A549 (cell line): Measurements from ENCODE around the gene ZNF747. TPM values are rescaled to one million over a fixed set of nuclear protein-coding genes. Genes with fewer than 3 reads are reported as not detected.
"Not testable (repeated sequence)": the region's sequence is repeated elsewhere in the genome, so short reads cannot be mapped to it uniquely, and the experiment has no call there.

ENCODE experiments used
- ATAC-seq, 2 experiments: fragments of 200-7000 bp in 1 of 2; fragments of >200 bp in 1 of 2; cut with Nextera tagmentation in 1 of 2; cut with Tn5 transposase in 1 of 2; 3 replicates each; pipeline versions ENCODE4 v1.8.0 to v1.9.1; 2018 to 2020; ENCODE audit warnings: mild to moderate bottlenecking in 1 of 2, moderate library complexity in 1 of 2
- CTCF ChIA-PET: fragments of 300-600 bp; sonication (Branson Sonifier 250); formaldehyde crosslinking; extraction: SDS; loops from one replicate; lab custom pipeline; 2021; ENCODE audit warnings: antibody characterized with exemption, inconsistent platforms; lab: Yijun Ruan, JAX
- POLR2A ChIA-PET: fragments of 350-600 bp; formaldehyde crosslinking; extraction: SDS; loops from one replicate; lab custom pipeline; 2021; ENCODE audit warnings: antibody characterized with exemption, inconsistent platforms; lab: Yijun Ruan, JAX
- DNase-seq, 2 experiments: peaks; one replicate each; pipeline versions ENCODE4 v3.0.0 to v3.0.0-alpha.2; 2011 to 2016; ENCODE audit warnings: low read depth in 1 of 2, low spot score in 1 of 2
- FAIRE-seq: peaks from 2 replicates; lab custom pipeline; 2011; peaks lifted over from hg19 to GRCh38; lab: Jason Lieb, UNC
- H3K27ac ChIP-seq, 2 experiments: fragments of >200 bp; sonication (Bioruptor Twin); formaldehyde crosslinking; 3 replicates each; pipeline ENCODE4 v1.5.1; 2016 to 2017
- H3K4me1 ChIP-seq: fragments of >200 bp; sonication (Bioruptor Twin); formaldehyde crosslinking; 3 replicates; pipeline ENCODE4 v1.6.1; 2016
- H3K4me2 ChIP-seq: fragments of >200 bp; sonication (Bioruptor Twin); formaldehyde crosslinking; 3 replicates; pipeline ENCODE4 v1.6.1; 2016
- H3K4me3 ChIP-seq: fragments of >200 bp; sonication (Bioruptor Twin); formaldehyde crosslinking; 3 replicates; pipeline ENCODE4 v1.5.1; 2016
- H3K9me3 ChIP-seq: fragments of >200 bp; sonication (Bioruptor Twin); formaldehyde crosslinking; 3 replicates; pipeline ENCODE4 v1.6.1; 2016
- EHF ChIP-seq: fragments of 250-450 bp; sonication (Bioruptor Pico); IDR thresholded peaks from 2 replicates; pipeline ENCODE4 v1.5.0; 2020; ENCODE audit warnings: mild to moderate bottlenecking
- EP300 ChIP-seq, 2 experiments: fragments of >200 bp; sonication (Bioruptor Twin); formaldehyde crosslinking; IDR thresholded peaks; 2 replicates in 1 of 2; 3 replicates in 1 of 2; pipeline ENCODE4 v1.6.1; 2016 to 2017
- FOSL2 ChIP-seq, 2 experiments: fragments of 450-650 bp in 1 of 2; fragments of >200 bp in 1 of 2; sonication (Bioruptor Twin) in 1 of 2; formaldehyde crosslinking; IDR thresholded peaks; 2 replicates each; pipeline versions ENCODE4 v1.5.0 to v1.6.1; 2016 to 2020; ENCODE audit warnings: mild to moderate bottlenecking in 1 of 2, moderate library complexity in 1 of 2
- GATA3 ChIP-seq: IDR thresholded peaks from 2 replicates; pipeline ENCODE4 v1.6.1; 2012; ENCODE audit warnings: borderline replicate concordance
- HEYL ChIP-seq: fragments of 250-450 bp; sonication (Bioruptor Pico); IDR thresholded peaks from 2 replicates; pipeline ENCODE4 v1.8.0; 2021; ENCODE audit warnings: mild to moderate bottlenecking, moderate library complexity
- HOXA7 ChIP-seq: fragments of 250-450 bp; sonication (Bioruptor Pico); IDR thresholded peaks from 2 replicates; pipeline ENCODE4 v1.5.0; 2020; ENCODE audit warnings: mild to moderate bottlenecking, moderate library complexity
- MAFK ChIP-seq: fragments of 450-650 bp; IDR thresholded peaks from 2 replicates; pipeline ENCODE4 v1.6.1; 2014; ENCODE audit not compliant: partially characterized antibody
- MYC ChIP-seq: IDR thresholded peaks from 2 replicates; pipeline ENCODE4 v1.6.1; 2012; ENCODE audit warnings: mild to moderate bottlenecking, inconsistent platforms, low read length, improper control_type of control experiment, borderline replicate concordance
- POLR2AphosphoS2 ChIP-seq: conservative IDR thresholded peaks from 2 replicates; pipeline ENCODE4 v1.6.1; 2012; ENCODE audit warnings: low read length, improper control_type of control experiment, inconsistent platforms
- ZC3H11A ChIP-seq: fragments of 450-650 bp; IDR thresholded peaks from 2 replicates; pipeline ENCODE4 v1.6.1; 2014; ENCODE audit warnings: antibody characterized with exemption, mild to moderate bottlenecking
- WGBS: methylation state at CpG from one replicate; pipeline ENCODE4 v1.1.6; 2017; ENCODE audit errors: missing lambda C conversion rate; 5-methylcytosine and 5-hydroxymethylcytosine counted together
- polyA plus RNA-seq, 4 experiments: library from polyadenylated mRNA; depleted of rRNA in 3 of 4; stranded (reverse); fragments of >200 nt; fragmentation: RNase III in 1 of 4; extraction: RNeasy Plus Mini Kit Qiagen cat#74134 plus additional on column Dnase treatment in 1 of 4; gene quantifications; 2 replicates in 3 of 4; 3 replicates in 1 of 4; pipeline ENCODE4 v1.2.3, GENCODE V29; 2011 to 2017
- TF ChIP-seq, protein P1 (sequence below): fragments of 200-600 bp; sonication (generic); IDR thresholded peaks from 2 replicates; pipeline ENCODE4 v1.6.1; 2016; ENCODE audit warnings: antibody characterized with exemption, mild to moderate bottlenecking, moderate library complexity

The ZNF747 gene
- polyA plus RNA-seq, 2 of the 4 experiments (the other 2 are of a cell fraction): 4.8 to 5.0 TPM

DNA sequence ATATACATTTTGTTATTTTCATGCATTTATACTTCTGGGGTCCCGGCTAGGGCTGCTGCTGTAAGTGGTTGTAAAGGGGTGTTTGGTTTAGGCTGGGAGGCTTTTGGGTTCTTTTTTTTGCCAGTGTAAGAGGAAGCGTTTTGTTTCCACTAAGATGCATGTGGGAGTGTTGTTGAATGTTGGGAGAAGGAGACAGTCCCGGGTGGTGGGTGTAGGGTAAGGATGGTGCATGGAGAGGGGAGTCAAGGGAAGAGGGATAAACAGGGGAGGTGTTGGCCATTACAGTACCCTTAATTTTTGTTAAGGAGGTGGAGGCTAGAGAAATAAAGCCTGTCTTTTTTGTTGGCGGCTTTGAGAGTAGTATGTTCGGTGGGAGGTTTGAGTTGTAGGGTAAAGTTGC, 8.4 kb upstream of the ZNF747 start:
- Histone ChIP-seq H3K4me2 (no peak overlapping the region), H3K27ac (no peak overlapping the region), H3K9me3 (no peaks in the 10 kb centered on the region), H3K4me1 (peaks cover 10% of the 10 kb centered on the region; the same call in 1 of the 3 replicates), H3K4me3 (no peak overlapping the region)
- TF ChIP-seq HEYL: no peak
- TF ChIP-seq POLR2AphosphoS2: no peak
- TF ChIP-seq HOXA7 (CRISPR knock-in tag): no peak
- POLR2A ChIA-PET: no interaction called here
- CTCF ChIA-PET: interaction anchor here (1.6 to 3.2 kb wide), 2 partner anchors 15 to 113 kb away, joined by 3 to 10 read pairs; partner anchors contain the start of genes DCTPP1 and ZNF764
- WGBS: 79% methylated on average over 5 of the region's 5 CpGs
- DNase-seq (no peak), ATAC-seq (no peak), FAIRE-seq (no peak)

DNA sequence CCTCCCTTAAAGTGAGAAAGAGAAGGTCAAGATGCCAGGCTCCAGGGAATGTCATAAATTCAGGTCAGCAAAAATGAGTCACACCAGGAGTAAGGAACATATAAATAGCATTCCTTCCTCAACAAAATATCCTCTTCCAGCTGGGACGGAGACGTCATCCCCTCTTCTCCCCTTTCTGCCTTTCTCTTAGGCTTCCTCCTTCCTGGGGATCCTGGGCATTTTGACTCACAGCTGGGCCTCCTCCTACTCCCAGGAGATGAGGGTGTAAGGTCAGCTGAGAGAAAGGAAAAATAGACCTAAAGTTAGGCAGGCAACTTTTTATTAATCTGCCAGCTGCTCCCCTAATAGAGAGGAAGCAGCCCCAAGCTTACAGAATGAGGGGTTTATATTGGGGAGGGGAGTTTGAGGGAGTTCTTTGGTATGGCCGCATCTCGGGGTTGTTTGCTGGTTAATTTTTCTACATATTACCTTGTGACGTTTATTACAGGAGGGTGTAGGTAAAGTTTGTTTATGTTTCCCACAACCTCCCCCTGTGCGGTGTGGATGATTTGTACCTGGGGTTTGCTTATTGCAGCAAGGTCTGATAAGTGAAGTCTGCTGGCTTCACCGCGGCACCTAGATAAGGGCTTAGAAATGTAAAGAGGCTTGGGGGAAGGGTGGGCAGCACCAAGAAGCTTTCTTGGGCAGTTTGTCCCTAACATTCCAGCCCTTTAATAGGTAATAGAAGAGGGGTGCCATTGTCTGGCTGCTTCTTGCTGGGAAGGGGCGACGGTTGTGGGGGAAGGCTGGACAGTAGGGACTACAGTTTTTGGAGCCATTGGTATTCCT, 7.1 kb upstream of the ZNF747 start:
- Histone ChIP-seq H3K4me1 (peaks cover 10% of the 10 kb centered on the region; the same call in 1 of the 3 replicates), H3K4me2 (peak overlapping the region; percentile 33; the same call in 2 of the 3 replicates), H3K9me3 (no peaks in the 10 kb centered on the region), H3K27ac (no peak overlapping the region)
- DNase-seq (no peak), ATAC-seq (peak; percentile 40 to 41; a peak in 3 of 6 replicates)
- ChIA-PET CTCF (interaction anchor here (0.6 to 3.2 kb wide), 3 partner anchors 14 to 16 kb away, joined by 3 to 10 read pairs (median 6); partner anchors contain the start of gene ZNF764), POLR2A (interaction anchor here (2.9 kb wide), 1 partner anchor 17 kb away, joined by 9 read pairs; the partner anchor contains the start of gene ZNF764)
- WGBS: 74% methylated on average over 10 of the region's 10 CpGs
- peak; percentile 48 for TF ChIP-seq MAFK
- no peak for TF ChIP-seq FOSL2 (IDR thresholded peaks at IDR 0.05)
- TF ChIP-seq FOSL2 (CRISPR knock-in tag; IDR thresholded peaks at IDR 0.05): 0 out of 2 replicates have a peak, but pooled peaks have one; percentile 26
- TF ChIP-seq MYC: no peak
- TF ChIP-seq, all 56 proteins: peak for 2
- no peak overlapping the region for H3K4me3 ChIP-seq
- FAIRE-seq: no peak

DNA sequence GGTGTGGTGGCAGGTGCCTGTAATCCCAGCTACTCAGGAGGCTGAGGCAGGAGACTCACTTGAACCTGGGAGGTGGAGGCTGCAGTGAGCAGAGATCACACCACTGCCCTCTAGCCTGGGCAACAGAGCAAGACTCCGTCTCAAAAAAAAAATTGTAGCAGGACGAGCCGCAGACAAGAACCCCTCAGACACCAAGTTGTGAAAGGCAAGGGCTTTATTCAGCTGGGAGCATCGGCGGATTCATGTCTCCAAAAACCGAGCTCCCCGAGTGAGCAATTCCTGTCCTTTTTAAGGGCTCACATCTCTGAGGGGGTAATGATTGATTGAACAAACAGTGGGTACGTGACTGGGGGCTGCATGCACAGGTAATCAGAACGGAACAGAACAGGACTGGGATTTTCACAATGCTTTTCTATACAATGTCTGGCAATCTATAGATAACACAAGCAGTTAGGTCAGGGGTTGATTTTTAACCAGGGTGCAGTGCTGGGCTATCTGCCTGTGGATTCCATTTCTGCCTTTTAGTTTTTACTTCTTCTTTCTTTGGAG, 6.3 kb upstream of the ZNF747 start:
- CTCF ChIA-PET: interaction anchor here (0.6 to 1.9 kb wide), 4 partner anchors 15 to 74 kb away, joined by 3 to 6 read pairs (median 4); no protein-coding TSS in a partner anchor

DNA sequence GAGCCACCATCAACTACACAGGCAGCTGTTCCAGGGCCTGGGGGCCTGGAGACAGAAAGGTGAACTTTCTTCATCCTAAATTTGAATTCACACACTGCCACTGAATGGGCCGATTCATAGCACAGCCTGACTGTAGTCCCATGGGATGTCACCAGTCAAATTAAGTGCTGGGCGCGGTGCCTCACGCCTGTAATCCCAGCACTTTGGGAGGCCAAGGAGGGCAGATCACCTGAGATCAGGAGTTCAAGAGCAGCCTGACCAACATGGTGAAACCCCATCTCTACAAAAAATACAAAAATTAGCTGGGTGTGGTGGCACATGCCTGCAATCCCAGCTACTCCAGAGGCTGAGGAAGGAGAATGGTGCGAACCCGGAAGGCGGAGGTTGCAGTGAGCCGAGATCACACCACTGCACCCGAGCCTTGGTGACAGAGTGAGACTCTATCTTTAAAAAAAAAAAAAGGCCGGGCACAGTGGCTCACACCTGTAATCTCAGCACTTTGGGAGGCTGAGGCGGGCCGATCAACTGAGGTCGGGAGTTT, 5.4 kb upstream of the ZNF747 start:
- not testable (repeated sequence) for FAIRE-seq, ATAC-seq, H3K9me3 ChIP-seq, H3K4me3 ChIP-seq, DNase-seq, H3K4me2 ChIP-seq
- ChIA-PET POLR2A (interaction anchor here (2.9 kb wide), 1 partner anchor 18 kb away, joined by 9 read pairs; the partner anchor contains the start of gene ZNF764), CTCF (interaction anchor here (0.8 to 1.9 kb wide), 3 partner anchors 17 to 75 kb away, joined by 3 to 6 read pairs (median 4); no protein-coding TSS in a partner anchor)
- 87% methylated on average over 13 of the region's 13 CpGs for WGBS
- peaks cover 17% of the 10 kb centered on the region; the same call in 2 of the 3 replicates for H3K4me1 ChIP-seq
- H3K27ac ChIP-seq: peak overlapping the region in 1 of 2 experiments; percentile 31; a peak in 2 of 6 replicates

More for the DNA sequence above, 6.3 kb upstream of the ZNF747 start:
- WGBS: 78% methylated on average over 9 of the region's 9 CpGs
- not testable (repeated sequence) for H3K27ac ChIP-seq, FAIRE-seq, H3K9me3 ChIP-seq, H3K4me3 ChIP-seq, DNase-seq
- peak in 1 of 2 experiments; percentile 24; a peak in 1 of 6 replicates for ATAC-seq
- POLR2A ChIA-PET: interaction anchor here (2.9 kb wide), 1 partner anchor 17 kb away, joined by 9 read pairs; the partner anchor contains the start of gene ZNF764
- H3K4me2 ChIP-seq: peak overlapping the region; percentile 33; the same call in 2 of the 3 replicates
- peaks cover 10% of the 10 kb centered on the region; the same call in 1 of the 3 replicates for H3K4me1 ChIP-seq

DNA sequence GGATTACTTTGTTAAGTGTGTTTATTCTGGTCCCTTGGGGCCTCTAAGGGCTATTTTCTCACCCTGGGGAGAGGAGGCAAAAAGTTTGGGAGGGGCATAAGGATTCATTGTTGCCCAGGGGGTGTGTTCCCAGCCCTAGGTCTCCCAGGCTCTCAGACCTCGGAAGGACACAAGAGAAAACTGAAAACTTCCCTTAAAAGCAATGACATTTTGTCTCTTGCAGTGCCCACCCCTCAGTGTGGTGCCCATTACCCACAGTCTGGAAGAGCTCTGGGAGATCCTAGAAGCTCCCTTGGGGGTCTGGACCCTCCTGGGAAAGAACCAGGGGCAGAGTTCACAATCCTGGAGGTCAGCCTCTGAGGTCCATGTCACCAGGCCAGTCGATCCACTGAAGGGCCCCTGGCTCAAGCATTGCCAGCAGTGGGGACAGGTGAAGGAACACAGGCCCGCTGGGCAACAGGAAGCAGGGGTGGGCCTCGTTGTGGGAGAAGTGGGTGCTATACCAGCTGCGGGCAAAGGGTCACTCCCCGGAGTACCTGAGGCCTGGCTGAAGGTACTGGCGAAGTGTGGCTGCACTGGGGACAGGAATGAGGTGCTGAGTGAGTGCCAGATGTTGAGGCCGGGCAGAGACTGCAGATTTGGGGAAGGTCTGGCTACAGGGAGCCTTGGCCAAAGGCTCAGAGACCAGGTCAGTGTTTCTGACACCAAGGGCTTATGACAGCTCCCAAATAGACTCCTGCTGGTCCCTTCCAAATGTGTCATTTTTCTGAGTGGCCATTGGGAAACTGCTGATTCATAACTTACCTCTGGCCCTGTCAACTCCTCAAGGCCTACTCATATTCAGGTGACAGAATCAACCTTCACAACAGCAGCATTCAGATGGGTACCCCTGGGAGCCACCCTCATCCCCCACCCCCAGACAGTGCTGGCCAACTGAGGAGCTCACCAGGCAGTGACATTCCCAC, 4.6 kb upstream of the ZNF747 start:
- no peak for ATAC-seq
- peak overlapping the region in 1 of 2 experiments; percentile 31; a peak in 2 of 6 replicates for H3K27ac ChIP-seq
- 92% methylated on average over 7 of the region's 8 CpGs for WGBS
- peaks cover 17% of the 10 kb centered on the region; the same call in 2 of the 3 replicates for H3K4me1 ChIP-seq
- CTCF ChIA-PET: interaction anchor here (1.8 to 1.9 kb wide), 2 partner anchors 18 to 76 kb away, joined by 4 to 6 read pairs; no protein-coding TSS in a partner anchor
- no peak overlapping the region for H3K4me2 ChIP-seq
- H3K4me3 ChIP-seq: no peak overlapping the region
- no peaks in the 10 kb centered on the region for H3K9me3 ChIP-seq
- TF ChIP-seq MAFK (peak; percentile 3), MYC (no peak), EHF (no peak), GATA3 (no peak), ZC3H11A (no peak), EP300 (IDR thresholded peaks at IDR 0.05) (no peak)
- TF ChIP-seq, protein P1, sequence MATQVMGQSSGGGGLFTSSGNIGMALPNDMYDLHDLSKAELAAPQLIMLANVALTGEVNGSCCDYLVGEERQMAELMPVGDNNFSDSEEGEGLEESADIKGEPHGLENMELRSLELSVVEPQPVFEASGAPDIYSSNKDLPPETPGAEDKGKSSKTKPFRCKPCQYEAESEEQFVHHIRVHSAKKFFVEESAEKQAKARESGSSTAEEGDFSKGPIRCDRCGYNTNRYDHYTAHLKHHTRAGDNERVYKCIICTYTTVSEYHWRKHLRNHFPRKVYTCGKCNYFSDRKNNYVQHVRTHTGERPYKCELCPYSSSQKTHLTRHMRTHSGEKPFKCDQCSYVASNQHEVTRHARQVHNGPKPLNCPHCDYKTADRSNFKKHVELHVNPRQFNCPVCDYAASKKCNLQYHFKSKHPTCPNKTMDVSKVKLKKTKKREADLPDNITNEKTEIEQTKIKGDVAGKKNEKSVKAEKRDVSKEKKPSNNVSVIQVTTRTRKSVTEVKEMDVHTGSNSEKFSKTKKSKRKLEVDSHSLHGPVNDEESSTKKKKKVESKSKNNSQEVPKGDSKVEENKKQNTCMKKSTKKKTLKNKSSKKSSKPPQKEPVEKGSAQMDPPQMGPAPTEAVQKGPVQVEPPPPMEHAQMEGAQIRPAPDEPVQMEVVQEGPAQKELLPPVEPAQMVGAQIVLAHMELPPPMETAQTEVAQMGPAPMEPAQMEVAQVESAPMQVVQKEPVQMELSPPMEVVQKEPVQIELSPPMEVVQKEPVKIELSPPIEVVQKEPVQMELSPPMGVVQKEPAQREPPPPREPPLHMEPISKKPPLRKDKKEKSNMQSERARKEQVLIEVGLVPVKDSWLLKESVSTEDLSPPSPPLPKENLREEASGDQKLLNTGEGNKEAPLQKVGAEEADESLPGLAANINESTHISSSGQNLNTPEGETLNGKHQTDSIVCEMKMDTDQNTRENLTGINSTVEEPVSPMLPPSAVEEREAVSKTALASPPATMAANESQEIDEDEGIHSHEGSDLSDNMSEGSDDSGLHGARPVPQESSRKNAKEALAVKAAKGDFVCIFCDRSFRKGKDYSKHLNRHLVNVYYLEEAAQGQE: no peak
- POLR2A ChIA-PET: interaction anchor here (2.9 kb wide), 1 partner anchor 19 kb away, joined by 9 read pairs; the partner anchor contains the start of gene ZNF764
- no peak for DNase-seq
- FAIRE-seq: no peak
